SK-N-SH (cell line): ENCODE results near the gene FAM78B.

Experiments
- CTCF ChIP-seq: fragments of 200-600 bp; sonication (generic); IDR thresholded peaks from 2 replicates; pipeline ENCODE4 v1.6.1; 2017; ENCODE audit warnings: antibody characterized with exemption, mild to moderate bottlenecking, moderate library complexity
- EP300 ChIP-seq, 2 experiments: IDR thresholded peaks; 2 replicates each; pipeline versions ENCODE4 v1.4.0 to v1.6.1; 2012; ENCODE audit warnings: borderline replicate concordance in 1 of 2, low read depth in 1 of 2, low read length in 1 of 2
- GABPA ChIP-seq: IDR thresholded peaks from 2 replicates; pipeline ENCODE4 v1.4.0; 2012; ENCODE audit warnings: low read depth, mild to moderate bottlenecking
- JUND ChIP-seq: IDR thresholded peaks from 2 replicates; pipeline ENCODE4 v1.4.0; 2012
- PBX3 ChIP-seq: IDR thresholded peaks from 2 replicates; pipeline ENCODE4; 2012
- POLR2AphosphoS5 ChIP-seq: IDR thresholded peaks from 2 replicates; pipeline ENCODE4 v1.6.1; 2012; ENCODE audit warnings: low read depth, low read length
- REST ChIP-seq: IDR thresholded peaks from 2 replicates; pipeline ENCODE4 v1.6.1; 2012; ENCODE audit warnings: mild to moderate bottlenecking, low read depth, low read length, moderate library complexity
- SMC3 ChIP-seq: IDR thresholded peaks from 2 replicates; pipeline ENCODE4 v1.6.1; 2012; ENCODE audit warnings: low read depth, low read length, improper control_type of control experiment
- TEAD4 ChIP-seq: IDR thresholded peaks from 2 replicates; pipeline ENCODE4 v1.4.0; 2012; ENCODE audit warnings: mild to moderate bottlenecking, borderline replicate concordance; ENCODE audit not compliant: insufficient read depth
- USF2 ChIP-seq: fragments of 150-350 bp; IDR thresholded peaks from 2 replicates; pipeline ENCODE4 v1.6.1; 2017; ENCODE audit warnings: antibody characterized with exemption, low read length, low read depth, borderline replicate concordance
- YY1 ChIP-seq: IDR thresholded peaks from 2 replicates; pipeline ENCODE4 v1.4.0; 2012; ENCODE audit warnings: low read depth, mild to moderate bottlenecking
- TF ChIP-seq, protein P1 (sequence below): IDR thresholded peaks from 2 replicates; pipeline ENCODE4 v1.4.0; 2012; ENCODE audit warnings: low read depth, borderline replicate concordance

DNA sequence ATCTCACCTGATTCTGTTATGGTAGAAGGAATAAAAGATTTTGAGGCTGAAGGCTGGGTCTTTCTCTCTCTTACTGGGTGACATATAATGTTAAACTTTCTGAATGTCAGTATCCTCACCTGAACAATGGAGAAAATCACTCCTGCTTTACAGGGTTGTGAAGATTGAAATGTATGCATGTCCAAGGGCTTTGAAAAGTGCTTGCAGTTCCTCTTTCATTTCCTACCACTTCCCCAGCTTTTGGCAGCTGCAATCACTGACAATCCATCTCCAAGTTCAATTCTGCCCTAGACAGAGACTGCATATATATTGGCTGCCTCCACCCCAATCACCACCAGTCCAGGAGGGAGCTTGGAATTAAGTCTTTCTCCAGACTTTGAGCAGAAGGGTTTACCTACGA is 39.8 kb downstream of the FAM78B start:
- TF ChIP-seq POLR2AphosphoS5 (no peak), CTCF (no peak), SMC3 (no peak), JUND (no peak), EP300 (IDR thresholded peaks at IDR 0.05; ENCODE audit: borderline replicate concordance in 1 of 2, low read depth in 1 of 2, low read length in 1 of 2) (no peak), YY1 (no peak), TEAD4 (no peak), GABPA (no peak), PBX3 (no peak), REST (no peak), USF2 (no peak)
- TF ChIP-seq, protein P1, sequence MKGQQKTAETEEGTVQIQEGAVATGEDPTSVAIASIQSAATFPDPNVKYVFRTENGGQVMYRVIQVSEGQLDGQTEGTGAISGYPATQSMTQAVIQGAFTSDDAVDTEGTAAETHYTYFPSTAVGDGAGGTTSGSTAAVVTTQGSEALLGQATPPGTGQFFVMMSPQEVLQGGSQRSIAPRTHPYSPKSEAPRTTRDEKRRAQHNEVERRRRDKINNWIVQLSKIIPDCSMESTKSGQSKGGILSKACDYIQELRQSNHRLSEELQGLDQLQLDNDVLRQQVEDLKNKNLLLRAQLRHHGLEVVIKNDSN = no peak
